Neural progenitor cell (in vitro differentiated cells): ENCODE results near the gene RAB36. TPM values are rescaled to one million over a fixed set of nuclear protein-coding genes. Genes with fewer than 3 reads are reported as not detected.

Experiments
- DNase-seq: peaks from one replicate; pipeline ENCODE4 v3.0.0-alpha.2; 2016; ENCODE audit warnings: low spot score
- H2AFZ ChIP-seq: fragments of 200-600 bp; sonication (generic); replicated peaks from 2 replicates; pipeline ENCODE4 v1.6.1; 2016; ENCODE audit warnings: antibody characterized with exemption
- H3F3A ChIP-seq: fragments of 200-600 bp; sonication (generic); 2 replicates; pipeline ENCODE4 v1.6.1; 2016; ENCODE audit warnings: antibody characterized with exemption, low read depth
- H3K27ac ChIP-seq: fragments of 200-600 bp; sonication (generic); 2 replicates; pipeline ENCODE4 v1.5.1; 2016; ENCODE audit warnings: mild to moderate bottlenecking
- H3K27me3 ChIP-seq: fragments of 200-600 bp; sonication (generic); 2 replicates; pipeline ENCODE4 v1.6.1; 2016; ENCODE audit warnings: mild to moderate bottlenecking, moderate library complexity
- H3K36me3 ChIP-seq: fragments of 200-600 bp; sonication (generic); 2 replicates; pipeline ENCODE4 v1.5.1; 2016
- H3K4me1 ChIP-seq: fragments of 200-600 bp; sonication (generic); 2 replicates; pipeline ENCODE4 v1.6.1; 2016; ENCODE audit warnings: mixed run types
- H3K4me2 ChIP-seq: fragments of 200-600 bp; sonication (generic); 2 replicates; pipeline ENCODE4 v1.6.1; 2016
- H3K4me3 ChIP-seq: fragments of 200-600 bp; sonication (generic); 2 replicates; pipeline ENCODE4 v1.5.1; 2016
- H3K79me2 ChIP-seq: fragments of 200-600 bp; sonication (generic); 2 replicates; pipeline ENCODE4 v1.6.1; 2016; ENCODE audit warnings: low read depth
- H3K9ac ChIP-seq: fragments of 200-600 bp; sonication (generic); 2 replicates; pipeline ENCODE4 v1.6.1; 2016
- H3K9me3 ChIP-seq: fragments of 200-600 bp; sonication (generic); 2 replicates; pipeline ENCODE4 v1.5.1; 2016; ENCODE audit warnings: low read depth
- H4K20me1 ChIP-seq: fragments of 200-600 bp; sonication (generic); 2 replicates; pipeline ENCODE4 v1.6.1; 2016; ENCODE audit warnings: low read depth
- H3K27ac Mint-ChIP-seq: 3 replicates; pipeline ENCODE4 v1.8.0; 2021; ENCODE audit warnings: mixed read lengths
- H3K27me3 Mint-ChIP-seq: 2 replicates; pipeline ENCODE4 v1.8.0; 2022; ENCODE audit warnings: low read depth, mild to moderate bottlenecking, inconsistent platforms, moderate library complexity, mixed read lengths; ENCODE audit not compliant: insufficient read depth
- H3K36me3 Mint-ChIP-seq: 3 replicates; pipeline ENCODE4 v1.8.0; 2021; ENCODE audit warnings: mixed read lengths
- H3K4me1 Mint-ChIP-seq: 3 replicates; pipeline ENCODE4 v1.8.0; 2021; ENCODE audit warnings: mixed read lengths
- H3K4me3 Mint-ChIP-seq: 3 replicates; pipeline ENCODE4 v1.8.0; 2021; ENCODE audit warnings: mild to moderate bottlenecking, moderate library complexity, mixed read lengths
- H3K9me3 Mint-ChIP-seq: 3 replicates; pipeline ENCODE4 v1.8.0; 2020; ENCODE audit warnings: mixed read lengths
- EZH2 ChIP-seq: fragments of 200-600 bp; sonication (generic); IDR thresholded peaks from 2 replicates; pipeline ENCODE4 v1.6.1; 2017; ENCODE audit warnings: antibody characterized with exemption, mild to moderate bottlenecking, moderate library complexity
- EZH2phosphoT487 ChIP-seq: fragments of 200-600 bp; sonication (generic); IDR thresholded peaks from 2 replicates; pipeline ENCODE4 v1.6.1; 2017; ENCODE audit warnings: antibody characterized with exemption
- total RNA-seq: library from RNA; depleted of rRNA; stranded (reverse); fragments of >200 nt; gene quantifications from 2 replicates; pipeline ENCODE4 v1.2.3, GENCODE V29; 2015; ENCODE audit warnings: low replicate concordance
- TF ChIP-seq, protein P1 (sequence below): fragments of 200-600 bp; sonication (generic); IDR thresholded peaks from 2 replicates; pipeline ENCODE4 v1.5.1; 2017; ENCODE audit warnings: antibody characterized with exemption, mild to moderate bottlenecking

RAB36 gene
- total RNA-seq, 1 donor from 2014 or later: 2.9 TPM

GRCh38 chr22:23137468-23137867 lies 7.8 kb upstream of the RAB36 start:
- H3K27ac ChIP-seq: no peak overlapping the region
- Mint-ChIP-seq H3K27me3 (no peaks in the 10 kb centered on the region), H3K36me3 (no peaks in the 10 kb centered on the region), H3K4me1 (peaks cover 19% of the 10 kb centered on the region), H3K27ac (no peak overlapping the region), H3K4me3 (no peak overlapping the region), H3K9me3 (no peaks in the 10 kb centered on the region)
- H4K20me1 ChIP-seq: no peaks in the 10 kb centered on the region
- no peaks in the 10 kb centered on the region for H3K79me2 ChIP-seq
- no peak overlapping the region for H3K4me2 ChIP-seq
- H3F3A ChIP-seq: peaks cover 4% of the 10 kb centered on the region
- H3K9ac ChIP-seq: no peak overlapping the region
- no peaks in the 10 kb centered on the region for H3K36me3 ChIP-seq
- no peak for TF ChIP-seq EZH2
- TF ChIP-seq, protein P1, sequence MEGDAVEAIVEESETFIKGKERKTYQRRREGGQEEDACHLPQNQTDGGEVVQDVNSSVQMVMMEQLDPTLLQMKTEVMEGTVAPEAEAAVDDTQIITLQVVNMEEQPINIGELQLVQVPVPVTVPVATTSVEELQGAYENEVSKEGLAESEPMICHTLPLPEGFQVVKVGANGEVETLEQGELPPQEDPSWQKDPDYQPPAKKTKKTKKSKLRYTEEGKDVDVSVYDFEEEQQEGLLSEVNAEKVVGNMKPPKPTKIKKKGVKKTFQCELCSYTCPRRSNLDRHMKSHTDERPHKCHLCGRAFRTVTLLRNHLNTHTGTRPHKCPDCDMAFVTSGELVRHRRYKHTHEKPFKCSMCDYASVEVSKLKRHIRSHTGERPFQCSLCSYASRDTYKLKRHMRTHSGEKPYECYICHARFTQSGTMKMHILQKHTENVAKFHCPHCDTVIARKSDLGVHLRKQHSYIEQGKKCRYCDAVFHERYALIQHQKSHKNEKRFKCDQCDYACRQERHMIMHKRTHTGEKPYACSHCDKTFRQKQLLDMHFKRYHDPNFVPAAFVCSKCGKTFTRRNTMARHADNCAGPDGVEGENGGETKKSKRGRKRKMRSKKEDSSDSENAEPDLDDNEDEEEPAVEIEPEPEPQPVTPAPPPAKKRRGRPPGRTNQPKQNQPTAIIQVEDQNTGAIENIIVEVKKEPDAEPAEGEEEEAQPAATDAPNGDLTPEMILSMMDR: no peak
- TF ChIP-seq EZH2phosphoT487: no peak
- H3K9me3 ChIP-seq: no peaks in the 10 kb centered on the region
- H3K4me1 ChIP-seq: peaks cover 8% of the 10 kb centered on the region
- no peak overlapping the region for H2AFZ ChIP-seq
- DNase-seq: no peak
- no peaks in the 10 kb centered on the region for H3K27me3 ChIP-seq
- H3K4me3 ChIP-seq: no peak overlapping the region

DNA sequence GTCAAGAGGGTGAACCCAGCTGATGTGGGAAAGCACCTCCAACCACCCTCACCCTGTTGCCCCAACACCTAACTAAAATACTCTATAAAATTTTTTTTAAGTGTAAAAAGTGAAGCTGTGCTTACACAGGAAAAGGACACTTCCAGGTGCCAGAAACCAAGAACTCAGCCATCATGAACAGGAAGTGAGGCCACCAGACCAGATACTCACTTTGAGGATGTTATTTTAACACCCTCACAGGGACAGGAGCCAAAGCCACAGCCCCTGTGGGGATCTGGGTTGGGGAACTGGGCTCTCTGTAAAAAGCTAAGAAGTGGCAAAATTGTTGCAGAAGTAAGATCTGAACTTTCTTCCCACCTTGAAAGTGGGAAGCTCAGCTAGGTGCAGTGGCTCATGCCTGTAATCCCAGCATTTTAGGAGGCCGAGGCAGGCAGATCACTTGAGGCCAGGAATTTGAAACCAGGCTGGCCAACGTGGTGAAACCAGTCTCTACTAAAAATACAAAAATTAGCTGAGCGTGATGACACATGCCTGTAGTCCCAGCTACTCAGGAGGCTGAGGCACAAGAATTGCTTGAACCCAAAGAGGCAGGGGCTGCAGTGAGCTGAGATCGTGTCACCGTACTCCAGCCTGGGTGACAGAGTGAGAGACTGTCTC lies 7.2 kb upstream of the RAB36 start:
- TF ChIP-seq EZH2phosphoT487: no peak
- TF ChIP-seq, protein P1: no peak
- TF ChIP-seq EZH2: no peak
- H3K27ac Mint-ChIP-seq: peak overlapping the region; percentile 72
- no peaks in the 10 kb centered on the region for H3K9me3 Mint-ChIP-seq
- no peaks in the 10 kb centered on the region for H3K27me3 Mint-ChIP-seq
- no peak for DNase-seq
- no peaks in the 10 kb centered on the region for H4K20me1 ChIP-seq
- no peaks in the 10 kb centered on the region for H3K36me3 ChIP-seq
- H3K4me1 ChIP-seq: peaks cover 8% of the 10 kb centered on the region
- no peaks in the 10 kb centered on the region for H3K27me3 ChIP-seq
- no peak overlapping the region for H3K9ac ChIP-seq
- H3K36me3 Mint-ChIP-seq: no peaks in the 10 kb centered on the region
- peaks cover 25% of the 10 kb centered on the region for H3K4me1 Mint-ChIP-seq
- no peak overlapping the region for H3K4me3 ChIP-seq
- no peak overlapping the region for H3K27ac ChIP-seq
- no peak overlapping the region for H2AFZ ChIP-seq
- peaks cover 9% of the 10 kb centered on the region for H3F3A ChIP-seq
- no peaks in the 10 kb centered on the region for H3K9me3 ChIP-seq
- no peak overlapping the region for H3K4me3 Mint-ChIP-seq
- H3K4me2 ChIP-seq: no peak overlapping the region
- H3K79me2 ChIP-seq: no peaks in the 10 kb centered on the region

GRCh38 chr22:23138584-23139435 lies 6.5 kb upstream of the RAB36 start:
- H2AFZ ChIP-seq: no peak overlapping the region
- TF ChIP-seq EZH2: no peak
- TF ChIP-seq, protein P1: no peak
- no peak for TF ChIP-seq EZH2phosphoT487
- no peaks in the 10 kb centered on the region for H3K36me3 Mint-ChIP-seq
- H3K27me3 Mint-ChIP-seq: no peaks in the 10 kb centered on the region
- H3K4me3 ChIP-seq: no peak overlapping the region
- no peaks in the 10 kb centered on the region for H3K9me3 ChIP-seq
- no peak for DNase-seq
- H3K9ac ChIP-seq: no peak overlapping the region
- H4K20me1 ChIP-seq: no peaks in the 10 kb centered on the region
- H3K36me3 ChIP-seq: no peaks in the 10 kb centered on the region
- no peaks in the 10 kb centered on the region for H3K27me3 ChIP-seq
- H3K27ac ChIP-seq: no peak overlapping the region
- peak overlapping the region; percentile 72 for H3K27ac Mint-ChIP-seq
- no peaks in the 10 kb centered on the region for H3K79me2 ChIP-seq
- H3K4me1 Mint-ChIP-seq: peaks cover 30% of the 10 kb centered on the region
- no peak overlapping the region for H3K4me2 ChIP-seq
- H3K4me1 ChIP-seq: peaks cover 8% of the 10 kb centered on the region
- no peak overlapping the region for H3K4me3 Mint-ChIP-seq
- H3F3A ChIP-seq: peaks cover 15% of the 10 kb centered on the region
- no peaks in the 10 kb centered on the region for H3K9me3 Mint-ChIP-seq
